Measurements from ENCODE around the gene AFAP1.

DNA sequence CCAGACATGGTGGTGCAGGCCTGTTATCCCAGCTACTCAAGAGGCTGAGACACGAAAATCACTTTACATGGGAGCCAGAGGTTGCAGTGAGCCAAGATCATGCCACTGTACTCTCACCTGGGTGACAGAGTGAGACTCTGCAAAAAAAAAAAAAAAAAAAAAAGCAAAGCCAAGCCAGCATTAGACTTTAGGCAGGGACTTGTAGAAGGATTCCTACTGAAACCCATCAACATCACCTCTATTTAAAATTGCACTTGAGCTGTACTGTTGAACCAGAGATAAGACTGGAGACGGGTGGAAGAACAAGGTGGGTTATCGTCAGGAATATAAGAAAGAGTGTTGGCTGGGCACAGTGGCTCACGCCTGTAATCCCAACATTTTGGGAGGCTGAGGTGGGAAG lies 15.7 kb upstream of the AFAP1 start:
- TF ChIP-seq, protein P1, sequence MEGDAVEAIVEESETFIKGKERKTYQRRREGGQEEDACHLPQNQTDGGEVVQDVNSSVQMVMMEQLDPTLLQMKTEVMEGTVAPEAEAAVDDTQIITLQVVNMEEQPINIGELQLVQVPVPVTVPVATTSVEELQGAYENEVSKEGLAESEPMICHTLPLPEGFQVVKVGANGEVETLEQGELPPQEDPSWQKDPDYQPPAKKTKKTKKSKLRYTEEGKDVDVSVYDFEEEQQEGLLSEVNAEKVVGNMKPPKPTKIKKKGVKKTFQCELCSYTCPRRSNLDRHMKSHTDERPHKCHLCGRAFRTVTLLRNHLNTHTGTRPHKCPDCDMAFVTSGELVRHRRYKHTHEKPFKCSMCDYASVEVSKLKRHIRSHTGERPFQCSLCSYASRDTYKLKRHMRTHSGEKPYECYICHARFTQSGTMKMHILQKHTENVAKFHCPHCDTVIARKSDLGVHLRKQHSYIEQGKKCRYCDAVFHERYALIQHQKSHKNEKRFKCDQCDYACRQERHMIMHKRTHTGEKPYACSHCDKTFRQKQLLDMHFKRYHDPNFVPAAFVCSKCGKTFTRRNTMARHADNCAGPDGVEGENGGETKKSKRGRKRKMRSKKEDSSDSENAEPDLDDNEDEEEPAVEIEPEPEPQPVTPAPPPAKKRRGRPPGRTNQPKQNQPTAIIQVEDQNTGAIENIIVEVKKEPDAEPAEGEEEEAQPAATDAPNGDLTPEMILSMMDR (IDR thresholded peaks at IDR 0.05), result no peak
- TF ChIP-seq, protein P2, sequence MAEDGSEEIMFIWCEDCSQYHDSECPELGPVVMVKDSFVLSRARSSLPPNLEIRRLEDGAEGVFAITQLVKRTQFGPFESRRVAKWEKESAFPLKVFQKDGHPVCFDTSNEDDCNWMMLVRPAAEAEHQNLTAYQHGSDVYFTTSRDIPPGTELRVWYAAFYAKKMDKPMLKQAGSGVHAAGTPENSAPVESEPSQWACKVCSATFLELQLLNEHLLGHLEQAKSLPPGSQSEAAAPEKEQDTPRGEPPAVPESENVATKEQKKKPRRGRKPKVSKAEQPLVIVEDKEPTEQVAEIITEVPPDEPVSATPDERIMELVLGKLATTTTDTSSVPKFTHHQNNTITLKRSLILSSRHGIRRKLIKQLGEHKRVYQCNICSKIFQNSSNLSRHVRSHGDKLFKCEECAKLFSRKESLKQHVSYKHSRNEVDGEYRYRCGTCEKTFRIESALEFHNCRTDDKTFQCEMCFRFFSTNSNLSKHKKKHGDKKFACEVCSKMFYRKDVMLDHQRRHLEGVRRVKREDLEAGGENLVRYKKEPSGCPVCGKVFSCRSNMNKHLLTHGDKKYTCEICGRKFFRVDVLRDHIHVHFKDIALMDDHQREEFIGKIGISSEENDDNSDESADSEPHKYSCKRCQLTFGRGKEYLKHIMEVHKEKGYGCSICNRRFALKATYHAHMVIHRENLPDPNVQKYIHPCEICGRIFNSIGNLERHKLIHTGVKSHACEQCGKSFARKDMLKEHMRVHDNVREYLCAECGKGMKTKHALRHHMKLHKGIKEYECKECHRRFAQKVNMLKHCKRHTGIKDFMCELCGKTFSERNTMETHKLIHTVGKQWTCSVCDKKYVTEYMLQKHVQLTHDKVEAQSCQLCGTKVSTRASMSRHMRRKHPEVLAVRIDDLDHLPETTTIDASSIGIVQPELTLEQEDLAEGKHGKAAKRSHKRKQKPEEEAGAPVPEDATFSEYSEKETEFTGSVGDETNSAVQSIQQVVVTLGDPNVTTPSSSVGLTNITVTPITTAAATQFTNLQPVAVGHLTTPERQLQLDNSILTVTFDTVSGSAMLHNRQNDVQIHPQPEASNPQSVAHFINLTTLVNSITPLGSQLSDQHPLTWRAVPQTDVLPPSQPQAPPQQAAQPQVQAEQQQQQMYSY (CRISPR knock-in tag; IDR thresholded peaks at IDR 0.05), result no peak
- TF ChIP-seq TEAD1 (CRISPR knock-in tag; IDR thresholded peaks at IDR 0.05), result no peak
- no peak for TF ChIP-seq FOXP1 (CRISPR knock-in tag; IDR thresholded peaks at IDR 0.05; ENCODE audit: borderline replicate concordance)
- TF ChIP-seq, protein P3, sequence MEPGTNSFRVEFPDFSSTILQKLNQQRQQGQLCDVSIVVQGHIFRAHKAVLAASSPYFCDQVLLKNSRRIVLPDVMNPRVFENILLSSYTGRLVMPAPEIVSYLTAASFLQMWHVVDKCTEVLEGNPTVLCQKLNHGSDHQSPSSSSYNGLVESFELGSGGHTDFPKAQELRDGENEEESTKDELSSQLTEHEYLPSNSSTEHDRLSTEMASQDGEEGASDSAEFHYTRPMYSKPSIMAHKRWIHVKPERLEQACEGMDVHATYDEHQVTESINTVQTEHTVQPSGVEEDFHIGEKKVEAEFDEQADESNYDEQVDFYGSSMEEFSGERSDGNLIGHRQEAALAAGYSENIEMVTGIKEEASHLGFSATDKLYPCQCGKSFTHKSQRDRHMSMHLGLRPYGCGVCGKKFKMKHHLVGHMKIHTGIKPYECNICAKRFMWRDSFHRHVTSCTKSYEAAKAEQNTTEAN (CRISPR knock-in tag; IDR thresholded peaks at IDR 0.05), result no peak
- no peak for TF ChIP-seq ZNF138 (CRISPR knock-in tag; conservative IDR thresholded peaks at IDR 0.05)
- TF ChIP-seq ESRRA (CRISPR knock-in tag; IDR thresholded peaks at IDR 0.05; ENCODE audit: borderline replicate concordance), result no peak
- TF ChIP-seq ZNF416 (CRISPR knock-in tag; IDR thresholded peaks at IDR 0.05), result no peak
- TF ChIP-seq, protein P4, sequence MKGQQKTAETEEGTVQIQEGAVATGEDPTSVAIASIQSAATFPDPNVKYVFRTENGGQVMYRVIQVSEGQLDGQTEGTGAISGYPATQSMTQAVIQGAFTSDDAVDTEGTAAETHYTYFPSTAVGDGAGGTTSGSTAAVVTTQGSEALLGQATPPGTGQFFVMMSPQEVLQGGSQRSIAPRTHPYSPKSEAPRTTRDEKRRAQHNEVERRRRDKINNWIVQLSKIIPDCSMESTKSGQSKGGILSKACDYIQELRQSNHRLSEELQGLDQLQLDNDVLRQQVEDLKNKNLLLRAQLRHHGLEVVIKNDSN (CRISPR knock-in tag; IDR thresholded peaks at IDR 0.05), result no peak
- TF ChIP-seq, protein P5, sequence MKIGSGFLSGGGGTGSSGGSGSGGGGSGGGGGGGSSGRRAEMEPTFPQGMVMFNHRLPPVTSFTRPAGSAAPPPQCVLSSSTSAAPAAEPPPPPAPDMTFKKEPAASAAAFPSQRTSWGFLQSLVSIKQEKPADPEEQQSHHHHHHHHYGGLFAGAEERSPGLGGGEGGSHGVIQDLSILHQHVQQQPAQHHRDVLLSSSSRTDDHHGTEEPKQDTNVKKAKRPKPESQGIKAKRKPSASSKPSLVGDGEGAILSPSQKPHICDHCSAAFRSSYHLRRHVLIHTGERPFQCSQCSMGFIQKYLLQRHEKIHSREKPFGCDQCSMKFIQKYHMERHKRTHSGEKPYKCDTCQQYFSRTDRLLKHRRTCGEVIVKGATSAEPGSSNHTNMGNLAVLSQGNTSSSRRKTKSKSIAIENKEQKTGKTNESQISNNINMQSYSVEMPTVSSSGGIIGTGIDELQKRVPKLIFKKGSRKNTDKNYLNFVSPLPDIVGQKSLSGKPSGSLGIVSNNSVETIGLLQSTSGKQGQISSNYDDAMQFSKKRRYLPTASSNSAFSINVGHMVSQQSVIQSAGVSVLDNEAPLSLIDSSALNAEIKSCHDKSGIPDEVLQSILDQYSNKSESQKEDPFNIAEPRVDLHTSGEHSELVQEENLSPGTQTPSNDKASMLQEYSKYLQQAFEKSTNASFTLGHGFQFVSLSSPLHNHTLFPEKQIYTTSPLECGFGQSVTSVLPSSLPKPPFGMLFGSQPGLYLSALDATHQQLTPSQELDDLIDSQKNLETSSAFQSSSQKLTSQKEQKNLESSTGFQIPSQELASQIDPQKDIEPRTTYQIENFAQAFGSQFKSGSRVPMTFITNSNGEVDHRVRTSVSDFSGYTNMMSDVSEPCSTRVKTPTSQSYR (CRISPR knock-in tag; IDR thresholded peaks at IDR 0.05), result no peak
- TF ChIP-seq NR2C2 (CRISPR knock-in tag; IDR thresholded peaks at IDR 0.05), result no peak
- TF ChIP-seq, protein P6, sequence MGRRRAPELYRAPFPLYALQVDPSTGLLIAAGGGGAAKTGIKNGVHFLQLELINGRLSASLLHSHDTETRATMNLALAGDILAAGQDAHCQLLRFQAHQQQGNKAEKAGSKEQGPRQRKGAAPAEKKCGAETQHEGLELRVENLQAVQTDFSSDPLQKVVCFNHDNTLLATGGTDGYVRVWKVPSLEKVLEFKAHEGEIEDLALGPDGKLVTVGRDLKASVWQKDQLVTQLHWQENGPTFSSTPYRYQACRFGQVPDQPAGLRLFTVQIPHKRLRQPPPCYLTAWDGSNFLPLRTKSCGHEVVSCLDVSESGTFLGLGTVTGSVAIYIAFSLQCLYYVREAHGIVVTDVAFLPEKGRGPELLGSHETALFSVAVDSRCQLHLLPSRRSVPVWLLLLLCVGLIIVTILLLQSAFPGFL (CRISPR knock-in tag; IDR thresholded peaks at IDR 0.05; ENCODE audit: borderline replicate concordance), result no peak
